ENCODE measurements around the gene AP1S3.
"Not testable (repeated sequence)": the region's sequence is repeated elsewhere in the genome, so short reads cannot be mapped to it uniquely, and the experiment has no call there.

Gene AP1S3

GRCh38 chr2:223852281-223852795 lies 15.0 kb upstream of the AP1S3 start:
- DNase-seq: no peak

GRCh38 chr2:223847410-223847809 lies 10.0 kb upstream of the AP1S3 start:
- no peak for DNase-seq

GRCh38 chr2:223846515-223846914 lies 9.1 kb upstream of the AP1S3 start:
- no peak for DNase-seq

DNA sequence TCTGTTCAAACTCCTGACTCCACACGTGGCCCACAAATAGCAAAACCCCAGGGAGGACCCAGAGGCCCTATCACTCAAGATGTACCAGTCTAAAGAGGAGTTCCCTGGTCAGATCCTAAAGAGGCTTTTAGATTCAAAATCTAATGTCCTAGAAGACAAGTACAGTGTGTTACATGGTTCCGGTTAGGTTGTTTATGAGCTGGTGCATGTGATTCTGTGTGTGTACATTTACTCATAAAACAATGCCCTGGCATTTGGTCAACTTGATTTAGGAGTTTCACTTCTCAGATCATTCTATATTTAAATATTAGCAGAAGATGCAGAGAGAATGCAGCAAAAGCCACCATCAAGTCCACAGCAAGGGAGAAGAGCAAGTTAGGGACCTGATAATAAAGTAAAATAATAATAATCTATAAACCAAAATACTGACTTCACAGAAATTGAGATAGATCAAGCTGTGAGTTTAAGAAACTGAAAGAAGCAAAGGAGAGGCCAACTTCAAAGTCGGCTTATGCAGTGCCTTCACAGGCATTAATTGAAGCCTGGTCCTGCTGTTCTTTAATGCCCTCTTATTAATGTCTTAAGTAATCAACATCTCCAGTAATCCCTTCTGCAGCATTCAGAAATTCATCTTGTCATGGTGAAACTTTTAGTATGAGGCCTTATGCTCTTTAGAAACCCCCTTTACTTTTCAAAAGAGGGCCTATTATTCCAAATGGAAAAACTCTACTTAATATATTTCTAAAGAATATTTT lies 4.2 kb upstream of the AP1S3 start:
- no peak for DNase-seq

- no peak for DNase-seq
Measured at GRCh38 chr2:223835701-223836532, 1.5 kb downstream of the AP1S3 start.

- DNase-seq: no peak
Measured at GRCh38 chr2:223834431-223834830, 3.0 kb downstream of the AP1S3 start.

DNA sequence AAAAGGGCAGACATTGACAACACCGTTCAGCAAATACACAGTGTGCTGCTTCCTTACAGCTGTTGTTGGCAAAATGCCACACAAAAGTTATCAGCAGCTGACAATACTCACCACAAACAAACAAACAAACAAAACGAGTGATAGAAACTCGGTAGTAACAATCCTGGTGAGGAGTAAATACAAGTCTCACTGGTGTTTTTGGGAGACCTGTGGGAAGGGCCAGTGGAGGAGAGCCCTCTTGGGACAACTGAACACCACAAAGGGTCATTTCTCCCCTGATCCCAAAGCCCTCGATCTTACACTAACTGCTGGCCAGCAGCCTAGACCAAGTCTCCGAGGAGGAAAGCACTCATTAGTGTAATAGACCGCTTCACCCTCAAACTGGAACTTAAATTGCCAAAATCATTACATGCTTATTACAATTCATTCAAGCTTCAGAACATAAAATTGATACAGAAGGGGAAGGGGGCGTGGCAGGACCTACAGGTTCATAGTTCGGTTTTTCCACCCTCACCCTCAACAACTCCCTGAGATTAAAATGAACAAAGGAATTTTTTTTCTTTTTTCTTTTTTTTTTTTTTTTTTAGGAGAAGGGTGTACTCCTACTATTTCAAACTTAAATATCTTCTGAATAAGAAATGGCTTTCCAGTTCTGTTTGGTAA lies 5.0 kb downstream of the AP1S3 start:
- DNase-seq: no peak

DNA sequence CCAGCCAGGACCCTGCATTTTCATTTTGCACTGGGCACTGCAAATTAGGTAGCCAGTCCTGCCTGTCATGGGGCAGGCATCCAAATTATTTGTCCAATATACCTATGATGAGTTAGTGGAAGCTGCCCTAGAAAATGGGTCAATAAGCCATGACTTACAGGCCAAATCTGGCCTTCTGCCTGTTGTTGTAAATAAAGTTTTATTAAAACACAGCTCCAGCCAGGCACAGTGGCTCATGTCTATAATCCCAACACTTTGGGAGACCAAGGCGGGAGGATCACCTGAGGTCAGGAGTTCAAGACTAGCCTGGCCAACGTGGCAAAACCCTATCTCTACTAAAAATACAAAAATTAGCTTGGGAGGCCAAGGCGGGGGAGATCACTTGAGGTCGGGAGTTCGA lies 8.3 kb downstream of the AP1S3 start:
- no peak for DNase-seq

DNA sequence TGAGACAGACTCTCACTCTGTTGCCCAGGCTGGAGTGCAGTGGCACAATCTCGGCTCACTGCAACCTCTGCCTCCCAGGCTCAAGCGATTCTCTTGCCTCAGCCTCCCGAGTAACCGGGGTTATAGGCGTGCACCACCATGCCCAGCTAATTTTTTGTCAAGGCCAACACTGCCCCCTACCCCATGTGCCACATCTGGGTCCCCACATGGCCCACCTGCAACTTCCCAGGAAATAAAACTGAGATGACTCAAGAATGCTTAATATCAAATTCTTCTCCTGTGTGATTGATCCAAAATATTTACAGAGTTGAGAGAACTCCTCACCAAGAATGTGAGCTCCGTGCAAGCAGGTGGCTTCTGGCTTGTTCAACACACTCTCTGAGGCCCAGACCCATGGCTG lies 9.1 kb downstream of the AP1S3 start:
- no peak for DNase-seq

DNA sequence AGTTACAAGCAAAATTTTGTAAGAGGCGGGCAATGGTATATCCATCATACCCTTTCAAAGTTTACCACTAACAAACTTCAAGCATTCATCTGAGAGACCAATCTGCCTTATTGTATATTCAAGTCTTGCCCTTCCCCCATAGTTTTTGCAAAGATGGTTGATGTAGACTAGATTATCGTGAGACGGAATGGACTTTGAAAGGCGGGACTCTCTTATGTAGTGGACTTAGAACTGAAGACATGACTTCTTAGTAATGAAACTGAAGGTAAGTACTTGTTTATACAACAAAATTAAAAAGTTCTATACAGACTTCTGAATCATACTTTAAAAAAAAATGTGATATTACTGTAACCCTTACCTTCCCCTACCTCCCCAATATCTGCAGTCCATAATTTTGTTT lies 10.4 kb downstream of the AP1S3 start:
- DNase-seq: no peak

GRCh38 chr2:223824301-223824700 lies 13.1 kb downstream of the AP1S3 start:
- DNase-seq: no peak

DNA sequence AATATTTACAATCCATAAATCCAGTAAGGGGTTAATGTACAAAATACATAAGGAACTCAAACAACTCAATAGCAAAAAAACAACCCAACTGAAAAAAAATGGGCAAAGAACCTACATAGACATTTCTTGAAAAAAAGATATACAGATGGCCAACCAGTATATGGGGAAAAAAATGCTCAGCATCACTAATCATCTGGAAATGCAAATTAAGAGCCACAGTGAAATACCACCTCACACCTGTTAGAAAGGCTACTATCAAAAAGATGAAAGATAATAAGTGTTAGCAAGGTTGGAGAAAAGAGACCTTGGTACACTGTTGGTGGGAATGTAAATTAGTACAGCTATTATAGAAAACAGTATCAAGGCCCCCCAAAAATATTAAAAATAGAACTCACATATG lies 14.6 kb downstream of the AP1S3 start:
- no peak for DNase-seq

- no peak for DNase-seq
Measured at GRCh38 chr2:223820549-223820948, 16.8 kb downstream of the AP1S3 start.

DNA sequence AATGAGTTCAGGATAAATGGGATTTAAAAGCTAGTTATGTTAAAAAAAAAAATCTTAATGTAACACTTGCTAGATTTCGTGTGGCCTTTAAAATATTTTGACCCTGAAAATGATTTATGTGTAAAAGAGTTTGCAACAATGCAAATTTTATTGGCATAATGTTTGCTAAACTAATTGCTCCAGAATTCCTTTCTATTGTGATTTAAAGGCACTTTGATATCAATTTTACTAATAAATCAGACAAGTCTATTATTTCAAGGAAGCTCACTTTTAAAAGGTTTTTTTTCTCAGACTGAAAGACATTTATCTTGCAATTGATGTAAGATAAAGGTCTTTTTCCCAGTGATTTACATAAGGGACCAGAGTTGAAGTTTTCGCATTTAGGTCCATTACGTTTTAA lies 17.5 kb downstream of the AP1S3 start:
- DNase-seq: no peak

GRCh38 chr2:223815884-223816570 lies 21.4 kb downstream of the AP1S3 start:
- no peak for DNase-seq

GRCh38 chr2:223815186-223815883 lies 22.0 kb downstream of the AP1S3 start:
- DNase-seq: no peak

DNA sequence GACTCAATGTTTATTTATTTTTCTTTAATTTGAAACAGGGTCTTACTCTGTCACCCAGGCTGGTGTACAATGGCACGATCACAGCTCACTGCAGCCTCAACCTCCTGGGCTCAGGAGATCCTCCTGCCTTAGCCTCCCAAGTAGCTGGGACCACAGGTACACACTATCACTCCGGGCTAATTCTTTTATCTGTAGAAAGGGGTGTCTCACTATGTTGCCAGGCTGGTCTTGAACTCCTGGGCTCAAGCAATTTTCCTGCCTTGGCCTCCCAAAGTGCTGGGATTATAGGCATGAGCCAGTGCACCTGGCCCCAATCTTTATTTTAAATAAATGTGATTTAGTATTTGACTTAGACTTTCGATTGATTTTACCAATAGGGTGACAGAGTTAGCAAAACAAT lies 22.6 kb downstream of the AP1S3 start:
- DNase-seq: not testable (repeated sequence)

- no peak for DNase-seq
Measured at GRCh38 chr2:223813329-223813728, 24.1 kb downstream of the AP1S3 start.

DNA sequence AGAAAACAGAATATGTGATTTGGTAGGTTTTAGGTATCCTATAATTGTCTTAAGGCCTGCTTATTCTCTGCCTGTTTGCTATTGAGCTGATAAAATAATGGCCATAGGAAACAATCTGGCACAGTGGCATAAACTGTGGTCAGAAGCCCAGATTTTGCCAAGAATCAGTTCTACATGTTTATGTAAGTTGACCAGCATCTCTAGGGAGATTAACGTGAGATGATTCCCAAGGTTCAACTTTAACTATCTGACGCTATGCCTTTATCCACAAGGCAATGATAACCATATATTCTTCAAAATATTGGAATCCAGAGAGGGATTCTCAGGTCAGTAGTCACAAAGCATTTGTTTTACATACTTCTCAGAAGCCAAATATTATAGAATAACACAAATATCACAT lies 25.6 kb downstream of the AP1S3 start:
- DNase-seq: no peak

GRCh38 chr2:223805008-223805407 lies 32.4 kb downstream of the AP1S3 start:
- no peak for DNase-seq

- no peak for DNase-seq
Measured at GRCh38 chr2:223801736-223802135, 35.6 kb downstream of the AP1S3 start.

DNA sequence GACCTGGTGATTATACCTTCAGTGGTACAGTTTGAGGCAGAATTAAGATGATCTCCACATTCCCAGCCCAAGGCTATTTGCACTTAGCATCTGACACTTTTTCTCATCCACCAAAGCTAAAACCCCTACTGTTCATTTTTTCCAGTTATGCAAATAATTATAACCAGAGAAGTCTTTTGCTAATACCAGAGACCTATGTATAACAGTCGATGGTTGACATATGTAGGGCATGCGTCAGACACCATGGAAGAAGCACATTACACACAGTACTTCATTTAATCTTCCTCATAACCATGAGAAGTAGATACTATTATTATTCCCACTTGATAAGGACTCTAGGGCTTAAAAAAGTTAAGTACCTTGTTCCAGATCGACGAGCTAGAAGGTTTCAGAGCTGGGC lies 36.5 kb downstream of the AP1S3 start:
- DNase-seq: no peak

Data from GDM1 (cell line).